NT2/D1 (cell line): ENCODE results near the gene RBL1.
"Not testable (repeated sequence)": the region's sequence is repeated elsewhere in the genome, so short reads cannot be mapped to it uniquely, and the experiment has no call there.

Experiments
- YY1 ChIP-seq: IDR thresholded peaks from 2 replicates; pipeline ENCODE4 v1.6.1; 2011; ENCODE audit not compliant: insufficient read length, insufficient read depth
- ZNF274 ChIP-seq: IDR thresholded peaks from 2 replicates; pipeline ENCODE4 v1.6.1; 2011; ENCODE audit warnings: mild to moderate bottlenecking, low read depth, low read length

- not testable (repeated sequence) for TF ChIP-seq ZNF274, YY1
Measured at GRCh38 chr20:37126290-37126689, 30.5 kb upstream of the RBL1 start.
